H1 (cell line): ENCODE measurements around the gene KRTAP12-2. TPM values are rescaled to one million over a fixed set of nuclear protein-coding genes. Genes with fewer than 3 reads are reported as not detected.

Experiments used
- BCL11A ChIP-seq, 2 experiments: IDR thresholded peaks; one replicate each; pipeline ENCODE4 v1.6.1; 2011; ENCODE audit warnings: low read depth in 2 of 2, low read length in 2 of 2, mild to moderate bottlenecking in 2 of 2
- CBX5 ChIP-seq: fragments of 300-800, 300-1000 bp; sonication (generic); IDR thresholded peaks from 2 replicates; pipeline ENCODE4 v1.7.1; 2016; ENCODE audit warnings: antibody characterized with exemption, low read length, low read depth
- CTCF ChIP-seq, 3 experiments: IDR thresholded peaks; 1 replicate in 2 of 3; 2 replicates in 1 of 3; pipeline versions ENCODE4 v1.5.1 to v1.6.1; 2011; ENCODE audit warnings: low read length in 3 of 3, mild to moderate bottlenecking in 3 of 3, inconsistent platforms in 2 of 3, low read depth in 1 of 3, moderate library complexity in 1 of 3; ENCODE audit not compliant: insufficient read depth in 1 of 3; ENCODE audit errors: control extremely low read depth in 1 of 3
- FOSL1 ChIP-seq: IDR thresholded peaks from 2 replicates; pipeline ENCODE4 v1.6.1; 2011; ENCODE audit warnings: mild to moderate bottlenecking, low read depth, low read length, moderate library complexity; ENCODE audit not compliant: insufficient read depth
- POLR2AphosphoS5 ChIP-seq: IDR thresholded peaks from 2 replicates; pipeline ENCODE4 v1.6.1; 2011; ENCODE audit warnings: low read depth, low read length
- RXRA ChIP-seq: IDR thresholded peaks from 2 replicates; pipeline ENCODE4 v1.6.1; 2011; ENCODE audit warnings: low read depth, mild to moderate bottlenecking, low read length, moderate library complexity; ENCODE audit not compliant: insufficient read depth
- polyA plus RNA-seq, 7 experiments: library from polyadenylated mRNA; depleted of rRNA in 3 of 7; stranded (reverse) in 5 of 7; unstranded in 2 of 7; fragments of >200 nt in 5 of 7; fragments of 200-250 nt in 2 of 7; gene quantifications; 1 replicate in 5 of 7; 2 replicates in 1 of 7; 4 replicates in 1 of 7; pipeline versions ENCODE4 v1.2.1 to v1.2.3, GENCODE V29; 2011 to 2013; ENCODE audit warnings: missing spikeins in 2 of 7, mixed read lengths in 2 of 7
- total RNA-seq: library from RNA; stranded (reverse); fragmentation: NEBNext Ultra II Directional; extraction: Animal tissue kit (Norgen Biotek cat#: 25700); gene quantifications from 2 replicates; pipeline ENCODE4 v1.2.1, GENCODE V29; 2021
- TF ChIP-seq, protein P1 (sequence below): fragments of 300-600 bp; sonication (generic); IDR thresholded peaks from 2 replicates; pipeline ENCODE4 v1.7.1; 2012; ENCODE audit warnings: low read length, moderate library complexity, mild to moderate bottlenecking, inconsistent platforms; ENCODE audit not compliant: insufficient replicate concordance

KRTAP12-2 gene
- total and polyA plus RNA-seq, 2 of the 8 experiments (the other 6 are each of a cell fraction or from before 2014, with no cell fraction given): 0.50 TPM; not detected in 1

DNA sequence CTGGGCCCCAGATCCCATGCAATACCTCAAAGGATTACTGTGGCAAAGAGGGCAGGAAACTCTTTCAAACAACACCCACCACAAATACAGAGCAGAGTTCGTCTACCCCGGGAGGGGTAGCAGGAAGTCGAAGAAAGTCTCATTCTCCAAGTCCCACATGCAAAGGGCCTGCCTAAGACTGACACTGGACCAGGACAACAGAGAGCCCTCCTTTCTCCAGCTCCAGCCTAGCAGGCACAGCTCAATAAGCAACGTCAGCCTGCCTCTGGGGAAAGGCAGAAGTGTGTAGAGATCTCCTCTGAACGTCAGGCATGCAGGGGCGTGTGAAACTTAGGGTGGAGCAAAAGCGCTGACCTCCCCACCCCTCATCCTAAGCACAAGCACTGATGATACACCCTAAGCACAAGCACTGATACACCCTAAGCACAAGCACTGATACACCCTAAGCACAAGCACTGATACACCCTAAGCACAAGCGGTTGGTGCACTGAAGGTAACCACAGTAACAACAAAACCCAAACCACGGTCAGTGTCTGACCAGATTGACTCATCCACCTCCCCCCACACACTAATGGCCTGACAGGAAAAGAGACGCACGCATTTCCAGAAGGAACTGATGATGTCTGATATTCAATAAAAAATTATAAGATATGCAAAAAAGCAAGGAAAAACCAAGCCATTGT lies 7.7 kb downstream of the KRTAP12-2 start (continued):
- TF ChIP-seq, protein P1, sequence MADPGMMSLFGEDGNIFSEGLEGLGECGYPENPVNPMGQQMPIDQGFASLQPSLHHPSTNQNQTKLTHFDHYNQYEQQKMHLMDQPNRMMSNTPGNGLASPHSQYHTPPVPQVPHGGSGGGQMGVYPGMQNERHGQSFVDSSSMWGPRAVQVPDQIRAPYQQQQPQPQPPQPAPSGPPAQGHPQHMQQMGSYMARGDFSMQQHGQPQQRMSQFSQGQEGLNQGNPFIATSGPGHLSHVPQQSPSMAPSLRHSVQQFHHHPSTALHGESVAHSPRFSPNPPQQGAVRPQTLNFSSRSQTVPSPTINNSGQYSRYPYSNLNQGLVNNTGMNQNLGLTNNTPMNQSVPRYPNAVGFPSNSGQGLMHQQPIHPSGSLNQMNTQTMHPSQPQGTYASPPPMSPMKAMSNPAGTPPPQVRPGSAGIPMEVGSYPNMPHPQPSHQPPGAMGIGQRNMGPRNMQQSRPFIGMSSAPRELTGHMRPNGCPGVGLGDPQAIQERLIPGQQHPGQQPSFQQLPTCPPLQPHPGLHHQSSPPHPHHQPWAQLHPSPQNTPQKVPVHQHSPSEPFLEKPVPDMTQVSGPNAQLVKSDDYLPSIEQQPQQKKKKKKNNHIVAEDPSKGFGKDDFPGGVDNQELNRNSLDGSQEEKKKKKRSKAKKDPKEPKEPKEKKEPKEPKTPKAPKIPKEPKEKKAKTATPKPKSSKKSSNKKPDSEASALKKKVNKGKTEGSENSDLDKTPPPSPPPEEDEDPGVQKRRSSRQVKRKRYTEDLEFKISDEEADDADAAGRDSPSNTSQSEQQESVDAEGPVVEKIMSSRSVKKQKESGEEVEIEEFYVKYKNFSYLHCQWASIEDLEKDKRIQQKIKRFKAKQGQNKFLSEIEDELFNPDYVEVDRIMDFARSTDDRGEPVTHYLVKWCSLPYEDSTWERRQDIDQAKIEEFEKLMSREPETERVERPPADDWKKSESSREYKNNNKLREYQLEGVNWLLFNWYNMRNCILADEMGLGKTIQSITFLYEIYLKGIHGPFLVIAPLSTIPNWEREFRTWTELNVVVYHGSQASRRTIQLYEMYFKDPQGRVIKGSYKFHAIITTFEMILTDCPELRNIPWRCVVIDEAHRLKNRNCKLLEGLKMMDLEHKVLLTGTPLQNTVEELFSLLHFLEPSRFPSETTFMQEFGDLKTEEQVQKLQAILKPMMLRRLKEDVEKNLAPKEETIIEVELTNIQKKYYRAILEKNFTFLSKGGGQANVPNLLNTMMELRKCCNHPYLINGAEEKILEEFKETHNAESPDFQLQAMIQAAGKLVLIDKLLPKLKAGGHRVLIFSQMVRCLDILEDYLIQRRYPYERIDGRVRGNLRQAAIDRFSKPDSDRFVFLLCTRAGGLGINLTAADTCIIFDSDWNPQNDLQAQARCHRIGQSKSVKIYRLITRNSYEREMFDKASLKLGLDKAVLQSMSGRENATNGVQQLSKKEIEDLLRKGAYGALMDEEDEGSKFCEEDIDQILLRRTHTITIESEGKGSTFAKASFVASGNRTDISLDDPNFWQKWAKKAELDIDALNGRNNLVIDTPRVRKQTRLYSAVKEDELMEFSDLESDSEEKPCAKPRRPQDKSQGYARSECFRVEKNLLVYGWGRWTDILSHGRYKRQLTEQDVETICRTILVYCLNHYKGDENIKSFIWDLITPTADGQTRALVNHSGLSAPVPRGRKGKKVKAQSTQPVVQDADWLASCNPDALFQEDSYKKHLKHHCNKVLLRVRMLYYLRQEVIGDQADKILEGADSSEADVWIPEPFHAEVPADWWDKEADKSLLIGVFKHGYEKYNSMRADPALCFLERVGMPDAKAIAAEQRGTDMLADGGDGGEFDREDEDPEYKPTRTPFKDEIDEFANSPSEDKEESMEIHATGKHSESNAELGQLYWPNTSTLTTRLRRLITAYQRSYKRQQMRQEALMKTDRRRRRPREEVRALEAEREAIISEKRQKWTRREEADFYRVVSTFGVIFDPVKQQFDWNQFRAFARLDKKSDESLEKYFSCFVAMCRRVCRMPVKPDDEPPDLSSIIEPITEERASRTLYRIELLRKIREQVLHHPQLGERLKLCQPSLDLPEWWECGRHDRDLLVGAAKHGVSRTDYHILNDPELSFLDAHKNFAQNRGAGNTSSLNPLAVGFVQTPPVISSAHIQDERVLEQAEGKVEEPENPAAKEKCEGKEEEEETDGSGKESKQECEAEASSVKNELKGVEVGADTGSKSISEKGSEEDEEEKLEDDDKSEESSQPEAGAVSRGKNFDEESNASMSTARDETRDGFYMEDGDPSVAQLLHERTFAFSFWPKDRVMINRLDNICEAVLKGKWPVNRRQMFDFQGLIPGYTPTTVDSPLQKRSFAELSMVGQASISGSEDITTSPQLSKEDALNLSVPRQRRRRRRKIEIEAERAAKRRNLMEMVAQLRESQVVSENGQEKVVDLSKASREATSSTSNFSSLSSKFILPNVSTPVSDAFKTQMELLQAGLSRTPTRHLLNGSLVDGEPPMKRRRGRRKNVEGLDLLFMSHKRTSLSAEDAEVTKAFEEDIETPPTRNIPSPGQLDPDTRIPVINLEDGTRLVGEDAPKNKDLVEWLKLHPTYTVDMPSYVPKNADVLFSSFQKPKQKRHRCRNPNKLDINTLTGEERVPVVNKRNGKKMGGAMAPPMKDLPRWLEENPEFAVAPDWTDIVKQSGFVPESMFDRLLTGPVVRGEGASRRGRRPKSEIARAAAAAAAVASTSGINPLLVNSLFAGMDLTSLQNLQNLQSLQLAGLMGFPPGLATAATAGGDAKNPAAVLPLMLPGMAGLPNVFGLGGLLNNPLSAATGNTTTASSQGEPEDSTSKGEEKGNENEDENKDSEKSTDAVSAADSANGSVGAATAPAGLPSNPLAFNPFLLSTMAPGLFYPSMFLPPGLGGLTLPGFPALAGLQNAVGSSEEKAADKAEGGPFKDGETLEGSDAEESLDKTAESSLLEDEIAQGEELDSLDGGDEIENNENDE: no peak
- TF ChIP-seq FOSL1 (no peak), RXRA (no peak), CBX5 (no peak), POLR2AphosphoS5 (no peak), BCL11A (IDR thresholded peaks at IDR 0.05; ENCODE audit: low read depth in 2 of 2, low read length in 2 of 2) (no peak), CTCF (IDR thresholded peaks at IDR 0.05; ENCODE audit: control extremely low read depth in 1 of 3, insufficient read depth in 1 of 3, low read depth in 1 of 3, low read length in 3 of 3) (no peak)
